Bronchial smooth muscle cell (primary cell): ENCODE measurements around the gene UBE2E3. TPM values are rescaled to one million over a fixed set of nuclear protein-coding genes. Genes with fewer than 3 reads are reported as not detected.

Experiments used
- total RNA-seq: library from RNA; depleted of rRNA; stranded (reverse); fragments of >200 nt; gene quantifications from 2 replicates; pipeline ENCODE4 v1.2.1, GENCODE V29; 2014

Gene UBE2E3
- 45.5 and 86.8 TPM in 2 replicates for total RNA-seq

GRCh38 chr2:180980106-180980942 lies at the start of gene UBE2E3:
Gene UBE2E3, plus strand, starts transcription at chr2:180980605. Its CDS starts 1,438 bp downstream, at chr2:180982043.

